SU-DHL-6 (cell line): Measurements from ENCODE around the gene SETD5.
A peak's percentile ranks its signal among the peaks of the same experiment; 100 is the strongest.

Experiments
- EZH2phosphoT487 ChIP-seq: fragments of 200-600 bp; sonication (generic), shearing (Covaris generic); conservative IDR thresholded peaks from 2 replicates; pipeline ENCODE4 v1.6.1; 2018; ENCODE audit warnings: mild to moderate bottlenecking, antibody characterized with exemption, low read length, moderate library complexity, mixed read lengths
- TF ChIP-seq, protein P1 (sequence below): fragments of 200-600 bp; sonication (generic); IDR thresholded peaks from one replicate; pipeline ENCODE4 v1.5.1; 2017; ENCODE audit warnings: antibody characterized with exemption, mild to moderate bottlenecking, low read length, moderate library complexity; ENCODE audit not compliant: insufficient read depth, poor library complexity, severe bottlenecking

DNA sequence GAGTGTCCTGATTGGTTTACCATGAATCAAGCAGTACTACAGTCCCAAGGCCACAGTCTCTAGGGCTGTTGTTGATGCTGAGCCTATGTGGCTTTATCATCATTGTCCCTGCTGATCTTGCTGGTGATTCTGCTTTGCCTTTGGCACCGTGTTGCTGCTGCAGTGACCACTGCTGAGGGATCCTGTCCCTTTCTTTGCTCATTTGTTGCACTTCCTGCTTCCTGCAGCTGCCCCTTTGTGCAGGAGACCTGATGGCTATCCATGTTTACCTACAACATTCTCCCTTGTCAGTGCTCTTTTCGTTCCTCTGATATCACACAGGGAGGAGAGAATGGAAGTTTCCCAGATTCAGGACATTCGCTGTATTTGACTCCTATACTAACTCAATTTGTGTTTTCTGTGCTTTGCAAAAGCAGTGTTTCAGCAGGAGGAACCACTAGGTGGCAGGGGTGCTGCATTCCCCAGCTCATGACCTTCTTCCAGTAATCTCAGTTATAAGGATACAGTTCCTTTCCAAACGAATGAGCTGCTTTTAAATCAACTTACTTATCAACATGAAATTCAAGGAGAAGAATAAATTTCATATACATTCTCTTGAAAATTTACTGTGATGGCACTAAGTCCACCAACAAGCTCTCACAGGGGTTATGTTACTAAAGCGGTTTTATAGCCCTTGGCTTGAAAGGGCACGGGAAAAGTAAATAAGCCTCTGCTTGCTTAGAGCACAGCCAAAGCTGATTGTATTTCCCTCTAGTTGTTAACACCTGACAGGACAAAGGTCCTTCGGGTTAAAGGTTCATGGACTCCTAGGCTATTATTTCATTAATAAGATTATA is 44.3 kb upstream of the SETD5 start:
- TF ChIP-seq, protein P1, sequence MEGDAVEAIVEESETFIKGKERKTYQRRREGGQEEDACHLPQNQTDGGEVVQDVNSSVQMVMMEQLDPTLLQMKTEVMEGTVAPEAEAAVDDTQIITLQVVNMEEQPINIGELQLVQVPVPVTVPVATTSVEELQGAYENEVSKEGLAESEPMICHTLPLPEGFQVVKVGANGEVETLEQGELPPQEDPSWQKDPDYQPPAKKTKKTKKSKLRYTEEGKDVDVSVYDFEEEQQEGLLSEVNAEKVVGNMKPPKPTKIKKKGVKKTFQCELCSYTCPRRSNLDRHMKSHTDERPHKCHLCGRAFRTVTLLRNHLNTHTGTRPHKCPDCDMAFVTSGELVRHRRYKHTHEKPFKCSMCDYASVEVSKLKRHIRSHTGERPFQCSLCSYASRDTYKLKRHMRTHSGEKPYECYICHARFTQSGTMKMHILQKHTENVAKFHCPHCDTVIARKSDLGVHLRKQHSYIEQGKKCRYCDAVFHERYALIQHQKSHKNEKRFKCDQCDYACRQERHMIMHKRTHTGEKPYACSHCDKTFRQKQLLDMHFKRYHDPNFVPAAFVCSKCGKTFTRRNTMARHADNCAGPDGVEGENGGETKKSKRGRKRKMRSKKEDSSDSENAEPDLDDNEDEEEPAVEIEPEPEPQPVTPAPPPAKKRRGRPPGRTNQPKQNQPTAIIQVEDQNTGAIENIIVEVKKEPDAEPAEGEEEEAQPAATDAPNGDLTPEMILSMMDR, result peak; percentile 84
- no peak for TF ChIP-seq EZH2phosphoT487
